DMS53 treated with DMSO at 0.1 percent for 48 hours (cell line): ENCODE data around the gene RGS3.
"Not testable (repeated sequence)": the region's sequence is repeated elsewhere in the genome, so short reads cannot be mapped to it uniquely, and the experiment has no call there.

Experiments used
- DNase-seq: peaks from one replicate; lab custom pipeline; 2025; ENCODE audit not compliant: unreplicated experiment; lab: John Stamatoyannopoulos, UW

Gene RGS3

DNA sequence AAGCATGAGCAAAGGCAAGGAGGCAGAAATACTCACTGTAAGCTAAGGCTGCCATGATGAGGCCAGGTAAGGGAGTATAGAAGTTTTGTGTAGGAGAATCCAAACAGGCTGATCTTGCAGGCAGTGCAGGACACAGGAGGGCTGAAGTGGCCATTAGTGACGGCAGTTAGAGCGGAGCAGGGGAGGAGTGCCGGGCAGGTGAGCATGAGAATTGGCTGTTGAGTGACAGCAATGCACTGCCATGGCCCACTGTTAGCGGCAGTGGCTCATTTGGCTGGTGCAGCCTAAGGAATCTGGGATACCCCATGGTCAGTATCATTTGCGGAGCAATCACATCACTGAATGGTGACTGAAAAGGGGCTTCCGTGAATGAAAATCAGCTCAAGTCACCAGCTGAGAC, 22.8 kb downstream of the RGS3 start:
- DNase-seq = no peak

DNA sequence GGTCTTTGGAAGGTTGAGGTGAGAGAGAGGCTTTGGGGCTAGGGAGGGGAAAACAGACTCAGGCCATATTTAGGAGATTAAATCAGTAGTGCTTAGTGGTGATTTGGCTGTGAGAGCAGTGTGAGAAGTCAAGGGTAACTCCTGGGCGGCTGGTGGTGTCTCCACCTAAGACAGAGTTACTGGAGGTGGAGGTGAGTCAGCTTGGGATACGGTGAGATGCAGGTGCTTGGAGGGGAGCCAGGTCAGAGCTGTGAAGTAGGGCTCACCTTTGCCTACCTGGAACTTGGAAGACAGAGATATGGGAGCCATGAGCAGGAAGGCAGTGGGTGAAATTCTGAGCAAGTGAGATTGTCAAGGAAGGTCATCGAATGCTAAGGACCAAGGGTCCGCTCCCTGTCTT, 24.5 kb downstream of the RGS3 start:
- no peak for DNase-seq

- no peak for DNase-seq
Measured at GRCh38 chr9:113488490-113488889, 25.0 kb downstream of the RGS3 start.

- DNase-seq = not testable (repeated sequence)
Measured at GRCh38 chr9:113491147-113491546, 27.6 kb downstream of the RGS3 start.

DNA sequence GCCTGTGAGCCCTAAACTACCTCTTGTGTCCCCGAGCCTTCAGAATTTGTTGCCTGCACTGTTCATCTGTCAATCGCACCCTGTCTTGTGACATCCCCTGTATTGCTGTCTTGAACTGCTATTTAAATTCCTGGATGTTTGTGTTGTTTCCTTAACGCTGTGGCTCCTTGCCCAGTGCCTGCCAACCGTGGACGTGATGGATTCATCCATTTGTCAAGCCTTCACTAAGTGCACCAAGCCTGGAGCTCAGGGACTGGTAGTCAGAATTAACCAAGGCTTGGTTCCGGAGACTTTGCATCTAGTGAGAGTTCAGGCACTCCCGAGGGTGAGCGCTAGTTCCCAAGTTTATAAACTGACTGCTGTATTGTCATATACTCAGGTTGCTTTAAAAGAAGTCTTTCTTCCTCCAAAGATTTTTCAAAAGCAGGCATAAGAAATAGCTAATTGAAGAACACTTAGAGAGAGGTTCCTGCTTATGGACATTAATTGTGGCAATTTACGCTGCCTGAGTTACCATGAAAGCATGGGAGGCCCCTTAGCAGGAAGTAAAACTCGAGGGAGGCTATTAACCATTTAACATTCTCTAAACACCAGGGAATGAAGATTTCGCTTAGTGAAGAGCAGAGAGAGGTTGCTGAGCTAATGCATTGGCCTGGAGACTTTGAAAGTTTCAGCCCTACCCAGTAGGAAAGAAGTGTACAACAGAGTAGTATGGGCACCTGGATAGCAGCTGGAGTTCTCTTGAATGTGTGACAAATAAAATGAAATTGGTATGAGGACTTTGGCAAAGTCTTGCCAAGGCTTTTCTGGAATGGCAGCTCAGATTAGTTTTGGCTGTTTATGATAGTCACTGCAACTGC, 29.0 kb downstream of the RGS3 start:
- DNase-seq = no peak

DNA sequence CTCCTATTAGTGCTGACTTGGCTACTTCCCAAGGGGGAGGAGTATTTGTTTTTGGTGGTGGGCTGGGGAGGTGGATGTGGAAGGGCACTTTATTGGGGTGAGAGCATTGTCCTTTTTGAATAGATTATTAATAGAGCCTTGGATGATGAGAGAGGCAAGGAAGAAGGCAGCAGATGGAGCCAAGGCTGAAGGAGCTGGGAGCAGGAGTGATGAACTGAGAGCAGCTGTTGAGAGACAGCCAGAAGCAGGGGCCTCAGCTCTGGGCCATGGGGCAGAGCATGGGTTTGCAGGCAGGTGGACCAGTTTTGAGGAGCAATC, 29.6 kb downstream of the RGS3 start:
- DNase-seq = no peak

GRCh38 chr9:113495526-113495925, 32.0 kb downstream of the RGS3 start:
- no peak for DNase-seq

GRCh38 chr9:113497051-113497450, 33.5 kb downstream of the RGS3 start:
- no peak for DNase-seq

GRCh38 chr9:113499153-113499875, 35.8 kb downstream of the RGS3 start:
- no peak for DNase-seq

GRCh38 chr9:113499876-113500497, 36.5 kb downstream of the RGS3 start:
- DNase-seq = no peak

DNA sequence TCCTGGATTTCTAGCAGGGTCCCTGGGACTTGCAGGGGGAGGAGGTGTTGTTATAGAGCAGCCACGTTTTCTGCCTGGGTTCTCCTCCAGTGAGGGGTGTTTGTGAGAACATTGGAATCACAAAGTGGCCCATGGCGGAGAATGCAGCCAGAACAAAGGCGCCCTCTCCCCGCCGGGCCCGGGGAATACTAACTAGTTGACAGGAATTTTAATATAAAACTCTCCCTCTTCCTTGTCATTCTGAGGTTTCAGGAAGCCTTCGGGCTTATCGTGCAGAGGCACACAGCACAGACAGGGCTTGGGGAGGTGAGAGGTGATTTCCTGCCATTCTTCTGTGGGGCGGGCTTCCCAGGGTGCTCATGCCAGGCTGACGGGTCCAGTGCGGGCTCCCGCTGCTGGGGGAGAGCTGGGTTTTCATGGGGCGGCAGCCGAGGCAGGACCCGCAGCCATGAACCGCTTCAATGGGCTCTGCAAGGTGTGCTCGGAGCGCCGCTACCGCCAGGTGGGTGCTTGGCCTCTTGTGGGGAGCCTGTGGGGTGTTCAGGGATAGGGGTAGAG, 37.7 kb downstream of the RGS3 start:
- DNase-seq = no peak

DNA sequence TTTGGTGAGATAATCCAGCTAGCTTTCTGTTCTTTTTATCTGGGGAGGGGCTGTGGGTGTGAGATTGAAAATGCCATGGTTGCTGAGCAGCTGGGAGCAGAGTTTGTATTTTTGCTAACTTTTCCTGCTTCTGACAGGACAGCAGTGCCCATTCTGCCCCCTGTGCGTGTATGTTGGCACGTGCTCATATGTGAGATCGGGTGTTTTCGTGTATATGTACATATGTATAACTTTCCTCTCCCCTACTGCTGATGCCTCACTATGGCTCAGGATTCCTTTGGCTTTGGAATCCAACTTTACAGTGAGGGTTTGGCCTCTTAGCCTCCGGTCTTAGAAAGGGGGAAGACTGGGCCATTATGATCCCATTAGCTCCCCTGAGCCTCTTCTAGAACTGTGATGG, 38.3 kb downstream of the RGS3 start:
- DNase-seq = no peak

DNA sequence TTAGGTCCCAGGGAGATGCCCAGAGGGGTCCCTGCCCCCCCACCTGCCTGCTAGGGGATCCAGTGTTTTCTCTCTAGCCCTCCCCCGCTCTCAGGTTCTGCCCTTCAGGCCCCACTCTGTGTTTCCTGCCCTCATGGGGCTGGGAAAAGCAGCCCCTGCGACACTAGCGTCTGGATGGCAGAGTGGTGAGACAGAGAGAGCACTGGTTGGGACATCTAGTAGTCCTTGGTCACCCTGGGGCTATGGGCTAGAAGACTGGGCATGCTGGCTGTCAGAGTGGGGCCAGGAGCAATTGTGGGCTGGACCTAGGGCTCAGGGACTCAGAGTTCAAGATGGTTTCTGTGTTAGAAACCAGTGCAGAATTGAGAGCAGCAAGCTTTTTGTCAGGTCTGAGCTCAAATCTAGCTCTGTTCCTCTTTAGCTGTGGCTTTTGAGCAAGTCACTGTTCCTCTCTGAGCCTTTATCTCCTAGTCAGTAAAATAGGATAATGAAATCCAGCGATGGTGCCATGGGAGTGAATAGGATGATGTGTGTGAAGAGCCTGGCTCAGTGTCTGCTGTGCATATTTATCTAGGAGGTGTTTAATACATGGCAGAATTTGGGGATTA, 39.0 kb downstream of the RGS3 start:
- no peak for DNase-seq

- no peak for DNase-seq
Measured at GRCh38 chr9:113503131-113503541, 39.6 kb downstream of the RGS3 start.

GRCh38 chr9:113503613-113504211, 40.2 kb downstream of the RGS3 start:
- DNase-seq = no peak

- DNase-seq = no peak
Measured at GRCh38 chr9:113504725-113505590, 41.4 kb downstream of the RGS3 start.

DNA sequence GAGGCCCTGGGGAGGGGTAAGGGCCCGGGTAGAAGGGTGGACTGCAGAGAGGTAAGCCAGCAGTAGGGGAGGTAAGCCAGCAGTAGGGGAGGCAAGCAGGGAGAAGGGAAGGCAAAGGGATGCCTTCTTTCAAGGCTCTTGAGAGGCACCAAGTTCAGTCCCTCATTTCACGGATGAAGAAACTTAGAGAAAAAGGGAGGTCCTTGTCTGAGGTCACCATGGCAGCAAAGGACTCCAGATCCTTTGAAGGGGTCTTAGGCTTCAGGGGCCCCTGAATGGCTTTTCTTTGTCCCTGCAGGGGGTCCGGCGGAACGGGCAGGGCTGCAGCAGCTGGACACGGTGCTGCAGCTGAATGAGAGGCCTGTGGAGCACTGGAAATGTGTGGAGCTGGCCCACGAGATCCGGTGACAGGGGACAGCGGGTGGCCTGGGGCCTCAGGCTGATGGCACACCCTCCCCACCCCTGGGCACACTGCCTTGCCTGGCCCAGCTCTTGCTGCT, 42.6 kb downstream of the RGS3 start:
- no peak for DNase-seq

GRCh38 chr9:113507256-113507655, 43.7 kb downstream of the RGS3 start:
- DNase-seq = no peak

- no peak for DNase-seq
Measured at GRCh38 chr9:113508111-113508749, 44.7 kb downstream of the RGS3 start.
